Measurements from ENCODE around the gene DEPDC4.
A peak's percentile ranks its signal among the peaks of the same experiment; 100 is the strongest.
"Not testable (repeated sequence)": the region's sequence is repeated elsewhere in the genome, so short reads cannot be mapped to it uniquely, and the experiment has no call there.

DEPDC4 gene

GRCh38 chr12:100268835-100269564, 2.1 kb upstream of the DEPDC4 start:
- H3K9ac ChIP-seq (ENCODE audit: insufficient read length): peak overlapping the region; percentile 92
- TF ChIP-seq EZH2 (IDR thresholded peaks at IDR 0.05): no peak
- TF ChIP-seq POLR2AphosphoS5 (IDR thresholded peaks at IDR 0.05; ENCODE audit: borderline replicate concordance, low read depth, low read length): no peak
- TF ChIP-seq FOXP2 (optimal IDR thresholded peaks at IDR 0.05; ENCODE audit: control extremely low read depth, extremely low read length, insufficient read depth): no peak

GRCh38 chr12:100267603-100268281, 863 bp upstream of the DEPDC4 start:
- Histone ChIP-seq H3K9ac (ENCODE audit: insufficient read length) (peak overlapping the region; percentile 92), H3K36me3 (ENCODE audit: insufficient read depth, low read length) (no peaks in the 10 kb centered on the region), H3K27ac (peak overlapping the region; percentile 70), H3K9me3 (ENCODE audit: low read depth, low read length) (no peaks in the 10 kb centered on the region), H3K4me3 (peak overlapping the region; percentile 81)
- no peak for DNase-seq (ENCODE audit: low read depth, low spot score)
- TF ChIP-seq FOXP2 (optimal IDR thresholded peaks at IDR 0.05; ENCODE audit: control extremely low read depth, extremely low read length, insufficient read depth) (no peak), POLR2AphosphoS5 (IDR thresholded peaks at IDR 0.05; ENCODE audit: borderline replicate concordance, low read depth, low read length) (no peak), EZH2 (IDR thresholded peaks at IDR 0.05) (no peak)

More at GRCh38 chr12:100268835-100269564, 2.1 kb upstream of the DEPDC4 start:
- H3K4me3 ChIP-seq: peak overlapping the region; percentile 81
- DNase-seq (ENCODE audit: low read depth, low spot score): no peak
- peak overlapping the region; percentile 44; the same call in 1 of the 2 replicates for H3K27ac ChIP-seq
- no peaks in the 10 kb centered on the region for H3K36me3 ChIP-seq (ENCODE audit: insufficient read depth, low read length)
- no peaks in the 10 kb centered on the region for H3K9me3 ChIP-seq (ENCODE audit: low read depth, low read length)

GRCh38 chr12:100266585-100266834, 369 bp downstream of the DEPDC4 start:
- H3K27ac ChIP-seq: peak overlapping the region; percentile 79
- DNase-seq (ENCODE audit: low read depth, low spot score): no peak
- peak overlapping the region; percentile 81 for H3K4me3 ChIP-seq
- peak overlapping the region; percentile 92 for H3K9ac ChIP-seq (ENCODE audit: insufficient read length)
- no peaks in the 10 kb centered on the region for H3K9me3 ChIP-seq (ENCODE audit: low read depth, low read length)
- H3K36me3 ChIP-seq (ENCODE audit: insufficient read depth, low read length): no peaks in the 10 kb centered on the region
- TF ChIP-seq EZH2 (IDR thresholded peaks at IDR 0.05) (no peak), FOXP2 (optimal IDR thresholded peaks at IDR 0.05; ENCODE audit: control extremely low read depth, extremely low read length, insufficient read depth) (no peak), POLR2AphosphoS5 (IDR thresholded peaks at IDR 0.05; ENCODE audit: borderline replicate concordance, low read depth, low read length) (no peak)

- DNase-seq (ENCODE audit: low read depth, low spot score): no peak
- H3K9me3 ChIP-seq (ENCODE audit: low read depth, low read length): no peaks in the 10 kb centered on the region
- H3K9ac ChIP-seq (ENCODE audit: insufficient read length): peak overlapping the region; percentile 92
- peak overlapping the region; percentile 81 for H3K4me3 ChIP-seq
- TF ChIP-seq FOXP2 (optimal IDR thresholded peaks at IDR 0.05; ENCODE audit: control extremely low read depth, extremely low read length, insufficient read depth): no peak
- no peak for TF ChIP-seq EZH2 (IDR thresholded peaks at IDR 0.05)
- TF ChIP-seq POLR2AphosphoS5 (IDR thresholded peaks at IDR 0.05; ENCODE audit: borderline replicate concordance, low read depth, low read length): no peak
- H3K27ac ChIP-seq: peak overlapping the region; percentile 79
- no peaks in the 10 kb centered on the region for H3K36me3 ChIP-seq (ENCODE audit: insufficient read depth, low read length)
Observed at GRCh38 chr12:100265732-100266584, 921 bp downstream of the DEPDC4 start.

GRCh38 chr12:100265107-100265506, 1.8 kb downstream of the DEPDC4 start:
- peak overlapping the region; percentile 65; the same call in 1 of the 2 replicates for H3K27ac ChIP-seq
- not testable (repeated sequence) for H3K36me3 ChIP-seq (ENCODE audit: insufficient read depth, low read length); H3K9me3 ChIP-seq (ENCODE audit: low read depth, low read length); H3K9ac ChIP-seq (ENCODE audit: insufficient read length); H3K4me3 ChIP-seq; DNase-seq (ENCODE audit: low read depth, low spot score)

GRCh38 chr12:100263131-100263530, 3.7 kb downstream of the DEPDC4 start:
- H3K27ac ChIP-seq: no peak overlapping the region
- TF ChIP-seq POLR2AphosphoS5 (IDR thresholded peaks at IDR 0.05; ENCODE audit: borderline replicate concordance, low read depth, low read length): no peak
- no peak for TF ChIP-seq FOXP2 (optimal IDR thresholded peaks at IDR 0.05; ENCODE audit: control extremely low read depth, extremely low read length, insufficient read depth)
- no peak for TF ChIP-seq EZH2 (IDR thresholded peaks at IDR 0.05)
- H3K9ac ChIP-seq (ENCODE audit: insufficient read length): no peak overlapping the region
- no peaks in the 10 kb centered on the region for H3K9me3 ChIP-seq (ENCODE audit: low read depth, low read length)
- DNase-seq (ENCODE audit: low read depth, low spot score): no peak
- no peak overlapping the region for H3K4me3 ChIP-seq
- H3K36me3 ChIP-seq (ENCODE audit: insufficient read depth, low read length): no peaks in the 10 kb centered on the region

GRCh38 chr12:100258127-100258526, 8.8 kb downstream of the DEPDC4 start:
- no peak overlapping the region for H3K27ac ChIP-seq
- H3K9me3 ChIP-seq (ENCODE audit: low read depth, low read length): no peaks in the 10 kb centered on the region
- no peak overlapping the region for H3K4me3 ChIP-seq
- H3K9ac ChIP-seq (ENCODE audit: insufficient read length): no peak overlapping the region
- H3K36me3 ChIP-seq (ENCODE audit: insufficient read depth, low read length): no peaks in the 10 kb centered on the region
- DNase-seq (ENCODE audit: low read depth, low spot score): no peak
- TF ChIP-seq EZH2 (IDR thresholded peaks at IDR 0.05): no peak
- TF ChIP-seq POLR2AphosphoS5 (IDR thresholded peaks at IDR 0.05; ENCODE audit: borderline replicate concordance, low read depth, low read length): no peak
- TF ChIP-seq FOXP2 (optimal IDR thresholded peaks at IDR 0.05; ENCODE audit: control extremely low read depth, extremely low read length, insufficient read depth): no peak

- Histone ChIP-seq H3K4me3 (no peak overlapping the region), H3K27ac (no peak overlapping the region), H3K9ac (ENCODE audit: insufficient read length) (no peak overlapping the region), H3K9me3 (ENCODE audit: low read depth, low read length) (no peaks in the 10 kb centered on the region), H3K36me3 (ENCODE audit: insufficient read depth, low read length) (no peaks in the 10 kb centered on the region)
- no peak for TF ChIP-seq POLR2AphosphoS5 (IDR thresholded peaks at IDR 0.05; ENCODE audit: borderline replicate concordance, low read depth, low read length)
- TF ChIP-seq FOXP2 (optimal IDR thresholded peaks at IDR 0.05; ENCODE audit: control extremely low read depth, extremely low read length, insufficient read depth): no peak
- TF ChIP-seq EZH2 (IDR thresholded peaks at IDR 0.05): no peak
- DNase-seq (ENCODE audit: low read depth, low spot score): no peak
Observed at GRCh38 chr12:100254876-100255275, 12.0 kb downstream of the DEPDC4 start.

All from SK-N-MC (cell line).